Colon (tissue), 2 donors: ENCODE measurements around the gene P2RY14.

Experiments used
- FAIRE-seq: peaks from 2 replicates; lab custom pipeline; 2012; peaks lifted over from hg19 to GRCh38; lab: Jason Lieb, UNC
- donor health status: control.
- donor health status: control.

The P2RY14 gene

DNA sequence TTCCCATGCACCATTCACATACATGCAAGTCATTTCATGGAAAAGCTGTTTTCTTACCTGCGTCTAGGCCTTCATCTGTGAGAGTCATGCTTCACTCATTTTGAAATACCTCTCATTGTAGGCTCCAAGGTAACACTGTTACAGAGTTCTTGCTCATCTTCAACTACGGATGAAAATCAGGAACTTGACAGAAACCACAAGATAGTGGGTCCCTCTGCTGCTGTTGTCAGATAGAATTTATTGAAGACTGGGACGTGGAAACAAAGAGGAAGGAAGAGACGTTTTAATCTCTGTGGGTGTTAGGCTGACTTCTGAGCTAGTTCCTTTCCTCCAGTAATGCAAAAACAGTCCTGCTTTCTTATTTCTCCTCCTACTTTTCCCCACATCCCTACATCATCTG, at the start of gene P2RY14:
P2RY14 (minus strand) TSS at position 313 of the 400 bp plus-strand sequence. CDS start 64,226 bp downstream, outside the sequence.
- FAIRE-seq: no peak

DNA sequence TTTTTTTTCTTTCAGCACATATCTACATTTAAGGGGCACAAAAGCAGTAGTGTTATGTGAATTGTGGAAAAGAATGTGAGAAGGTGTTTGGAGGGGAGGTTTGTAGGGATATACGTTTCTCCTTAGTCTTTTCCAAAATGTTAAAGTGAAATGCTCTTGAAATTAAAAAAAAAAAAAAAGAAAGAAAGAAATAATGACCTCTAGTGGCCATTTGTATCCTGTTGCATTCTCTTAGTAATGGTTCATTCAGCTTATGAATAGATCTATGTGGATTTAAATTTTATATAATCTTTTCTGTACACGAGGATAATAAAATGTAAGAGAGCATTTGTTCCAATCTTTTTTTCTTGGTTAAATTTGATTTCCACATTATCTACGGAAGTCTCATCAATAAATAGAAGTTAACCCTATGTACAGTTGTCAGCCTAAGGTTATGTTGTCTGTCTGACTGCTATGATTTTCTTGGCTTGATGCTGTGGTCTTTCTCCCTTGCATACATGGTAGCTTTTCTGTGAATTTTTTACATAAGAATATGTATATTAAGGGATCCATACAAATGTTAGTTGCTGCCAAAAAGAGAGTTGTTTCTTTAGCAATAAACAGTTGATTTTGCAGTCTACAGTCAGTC, 49.3 kb upstream of the P2RY14 start:
- peak; percentile 68 for FAIRE-seq

DNA sequence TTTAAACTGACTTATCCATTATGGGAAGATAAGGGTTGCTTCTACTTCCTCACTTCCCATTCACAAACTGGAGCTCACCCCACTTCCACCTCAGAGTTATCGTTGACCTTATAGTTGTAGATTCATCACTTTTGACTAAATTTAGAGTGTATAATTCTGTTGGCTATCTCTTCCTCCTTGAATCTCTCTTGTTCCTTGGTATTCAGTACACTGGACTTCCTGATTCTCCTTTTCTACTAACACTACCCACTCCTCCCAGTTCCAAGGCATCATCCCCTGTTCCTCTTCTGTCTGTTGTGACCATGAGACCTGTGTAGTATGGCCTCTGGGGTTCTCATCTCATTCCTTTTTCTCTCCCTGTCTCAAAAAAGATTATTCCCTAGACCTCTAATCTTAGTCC, 44.2 kb upstream of the P2RY14 start:
- FAIRE-seq: no peak

DNA sequence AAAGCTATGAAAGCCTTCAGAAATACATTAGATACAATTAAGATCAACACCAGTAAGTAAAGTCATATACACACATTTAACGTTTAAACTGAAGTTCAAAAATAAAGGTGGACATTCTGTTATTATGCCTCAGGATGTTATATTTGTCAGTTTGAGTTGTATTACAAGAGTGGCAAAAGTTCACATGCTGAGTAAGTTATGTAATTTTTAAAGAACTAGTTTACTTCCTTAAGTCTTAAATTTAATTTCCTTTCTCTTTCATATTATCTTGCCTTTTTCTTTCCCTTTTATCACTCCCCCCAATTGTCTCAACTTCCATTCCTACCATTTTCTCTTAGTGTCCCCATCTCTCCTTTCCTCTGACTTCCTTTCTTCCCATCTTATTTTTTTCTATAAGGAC, 43.2 kb upstream of the P2RY14 start:
- FAIRE-seq: no peak

DNA sequence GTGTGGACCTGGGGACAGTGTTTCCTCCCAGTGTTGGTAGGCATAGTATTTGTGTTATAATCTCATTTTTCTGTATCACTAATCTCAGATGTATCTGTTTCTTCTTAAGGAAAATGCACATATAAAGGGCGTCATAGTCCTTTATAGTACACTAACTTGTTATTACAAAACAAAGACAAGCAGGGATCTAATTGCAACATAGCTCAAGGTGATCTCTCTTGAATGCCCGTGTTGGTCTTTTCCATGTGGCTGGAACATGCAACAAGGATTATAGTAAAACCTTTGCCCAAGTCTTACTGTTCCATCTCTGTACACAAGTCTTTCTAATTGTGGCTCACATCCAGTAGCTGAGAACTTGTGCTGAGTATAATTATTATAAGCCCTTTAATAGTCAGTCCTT, 41.8 kb upstream of the P2RY14 start:
- no peak for FAIRE-seq

DNA sequence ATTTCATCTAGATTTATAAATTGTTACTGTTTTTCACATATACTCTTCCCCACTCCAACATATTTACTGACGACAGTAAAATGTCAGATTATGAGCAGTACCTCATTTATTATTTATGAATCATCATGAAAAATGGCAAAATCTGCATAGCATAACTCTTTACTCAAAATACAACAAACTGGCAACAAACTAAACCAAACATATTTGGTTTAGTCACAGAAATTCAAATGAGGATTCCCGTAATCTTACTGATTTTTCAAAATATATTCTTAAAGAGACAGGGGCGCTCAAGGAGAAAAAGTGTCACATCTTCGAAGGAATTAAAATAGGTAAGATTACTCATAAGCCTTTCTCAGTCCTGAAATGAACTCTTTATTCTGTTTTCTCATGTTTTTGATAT, 41.3 kb upstream of the P2RY14 start:
- FAIRE-seq: no peak

DNA sequence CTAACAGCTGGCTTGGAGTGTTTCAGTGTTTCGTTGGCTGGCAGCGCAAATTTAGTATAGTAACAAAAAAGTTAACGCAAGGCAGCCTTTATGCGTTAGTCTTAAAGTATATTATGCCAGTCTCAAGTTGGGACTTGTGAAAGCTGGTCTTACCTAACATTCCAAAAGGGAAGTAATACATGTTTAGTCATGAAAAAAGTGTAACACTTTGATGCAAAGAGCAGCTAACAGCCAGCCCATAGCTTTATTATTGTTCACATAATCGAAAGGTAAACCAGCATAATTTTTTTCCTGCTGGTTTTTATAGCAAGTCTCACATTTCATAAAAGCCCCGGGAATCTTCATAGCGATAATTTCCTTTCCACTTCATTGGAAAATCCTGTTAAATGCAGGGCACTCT, 40.6 kb upstream of the P2RY14 start:
- FAIRE-seq: no peak

DNA sequence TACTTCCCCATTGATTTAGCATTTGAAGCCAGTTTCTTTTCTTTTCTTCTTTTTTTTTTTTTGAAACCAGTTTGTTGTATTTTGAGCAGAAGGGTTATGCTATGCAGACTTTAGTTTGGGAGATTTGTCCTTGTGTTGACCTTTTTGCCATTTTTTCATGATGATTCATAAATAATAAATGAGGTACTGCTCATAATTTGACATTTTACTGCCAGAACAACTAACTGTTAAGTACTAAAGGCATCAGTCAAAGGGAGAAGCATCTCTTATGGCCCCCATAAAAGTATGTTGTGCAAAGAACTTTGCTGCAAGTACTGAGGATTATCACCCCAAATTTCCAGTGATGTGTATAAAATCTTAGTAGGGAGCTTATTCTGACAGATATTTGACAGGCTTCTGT, 40.0 kb upstream of the P2RY14 start:
- no peak for FAIRE-seq

DNA sequence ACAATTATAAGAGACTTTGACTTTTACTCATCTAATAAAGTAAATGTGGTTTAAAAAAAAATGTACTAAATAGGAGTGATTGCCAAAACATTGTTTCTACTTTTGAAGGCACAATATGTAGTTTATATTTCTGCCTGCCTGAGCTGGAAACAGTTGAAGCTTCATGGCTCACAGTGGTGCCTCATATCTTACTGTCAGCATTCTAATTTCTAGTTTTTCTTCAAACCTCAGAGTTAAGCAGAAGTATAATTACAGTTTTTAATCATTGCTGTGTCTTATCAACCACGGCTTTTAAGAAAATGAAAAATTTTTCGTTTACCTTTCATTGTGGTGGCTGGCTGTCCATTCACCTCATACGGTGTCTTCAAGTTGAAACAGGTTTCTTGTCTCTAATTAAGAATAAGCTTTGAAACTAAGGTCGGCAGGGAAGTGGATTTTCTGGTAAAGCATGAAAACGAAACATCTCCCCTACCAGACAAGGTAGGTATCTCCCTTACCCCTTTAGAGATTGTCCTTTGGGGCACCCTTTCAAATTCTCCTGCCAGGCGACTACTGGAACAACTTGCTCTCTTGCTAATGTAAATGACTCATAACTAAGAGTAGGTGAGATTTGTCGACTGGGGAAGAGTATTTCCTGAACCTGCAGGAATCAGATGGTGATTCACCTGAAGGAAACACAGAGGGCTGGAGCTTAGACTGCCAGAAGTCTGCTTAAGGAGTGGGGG, 38.1 kb upstream of the P2RY14 start, which contains the start of gene GPR87:
GPR87 (minus strand) TSS at position 554 of the 725 bp plus-strand sequence. CDS start 16,720 bp downstream, outside the sequence.
- no peak for FAIRE-seq

DNA sequence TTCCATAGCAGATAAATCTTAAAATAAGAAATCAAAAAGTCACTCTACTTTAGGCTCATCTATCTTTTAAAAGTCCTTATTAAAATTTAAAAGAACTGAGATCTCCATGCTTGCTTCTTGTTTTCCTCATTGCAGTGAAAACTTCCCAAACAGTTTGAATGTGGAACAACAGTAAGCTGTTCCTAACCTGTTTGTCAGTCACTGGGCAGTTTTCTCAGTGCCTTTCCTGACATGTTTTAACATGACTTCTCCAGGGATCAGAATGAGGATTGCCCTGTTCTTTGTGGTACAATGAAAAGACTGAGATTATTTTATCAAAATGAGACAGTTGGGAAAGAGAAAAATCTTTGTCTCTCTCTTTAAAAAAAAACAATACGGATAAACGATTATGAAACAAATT, 37.5 kb upstream of the P2RY14 start:
- no peak for FAIRE-seq

DNA sequence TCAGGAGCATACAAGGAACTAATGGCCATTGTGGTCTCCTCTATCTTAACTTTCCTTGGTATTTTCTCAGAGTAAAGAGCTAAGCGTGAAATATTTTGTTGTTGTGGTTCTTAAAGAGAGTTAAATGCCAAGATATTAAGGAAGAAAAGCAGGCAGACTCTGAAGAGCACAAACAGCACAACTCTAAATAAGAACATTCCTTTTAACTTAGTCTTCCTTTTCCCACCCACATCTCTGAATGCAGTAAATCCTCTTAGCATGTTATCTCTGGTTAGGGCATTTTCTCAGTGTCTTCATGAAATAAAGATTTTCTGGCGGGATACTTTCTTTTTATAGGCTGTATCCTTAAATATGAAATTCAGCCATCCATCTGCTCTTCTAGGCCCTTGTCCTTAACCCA, 36.8 kb upstream of the P2RY14 start:
- no peak for FAIRE-seq

DNA sequence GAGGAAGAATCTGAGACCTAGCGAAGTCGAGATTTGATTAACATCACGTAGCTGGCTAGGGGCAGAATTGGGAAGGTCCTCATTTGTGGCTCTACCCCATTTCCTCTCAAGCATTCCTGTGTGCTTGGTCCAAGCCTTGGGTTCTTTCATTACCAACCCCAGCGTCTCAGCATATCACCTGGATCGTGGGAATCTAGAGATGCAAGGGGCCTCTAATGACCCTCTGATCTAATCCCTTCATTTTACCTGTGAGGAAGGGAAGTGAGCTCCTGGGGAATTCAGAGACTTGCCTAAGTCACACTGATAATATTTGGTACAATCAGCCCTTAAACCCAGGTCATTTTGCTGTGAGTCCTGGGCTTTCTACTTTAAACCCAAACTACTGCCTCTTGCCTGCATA, 36.3 kb upstream of the P2RY14 start:
- no peak for FAIRE-seq

DNA sequence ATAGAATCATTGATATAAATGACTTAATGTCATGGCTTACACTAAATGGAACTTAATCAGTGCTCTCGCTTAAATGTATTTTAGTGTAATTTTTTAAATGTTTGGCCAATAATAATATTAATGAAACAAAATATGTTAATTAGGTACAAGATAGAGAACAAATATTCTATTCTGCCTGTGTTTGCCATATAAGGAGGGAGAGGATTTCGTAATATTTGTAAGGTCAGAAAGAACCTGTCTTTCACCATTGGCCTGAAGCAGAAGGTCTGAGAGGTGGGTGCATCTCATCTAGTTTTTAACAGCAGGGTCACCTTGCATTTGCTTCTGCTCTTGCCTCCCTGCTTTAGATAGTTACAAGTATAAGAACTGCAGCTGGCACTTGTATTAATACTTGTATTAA, 35.8 kb upstream of the P2RY14 start:
- FAIRE-seq: no peak

DNA sequence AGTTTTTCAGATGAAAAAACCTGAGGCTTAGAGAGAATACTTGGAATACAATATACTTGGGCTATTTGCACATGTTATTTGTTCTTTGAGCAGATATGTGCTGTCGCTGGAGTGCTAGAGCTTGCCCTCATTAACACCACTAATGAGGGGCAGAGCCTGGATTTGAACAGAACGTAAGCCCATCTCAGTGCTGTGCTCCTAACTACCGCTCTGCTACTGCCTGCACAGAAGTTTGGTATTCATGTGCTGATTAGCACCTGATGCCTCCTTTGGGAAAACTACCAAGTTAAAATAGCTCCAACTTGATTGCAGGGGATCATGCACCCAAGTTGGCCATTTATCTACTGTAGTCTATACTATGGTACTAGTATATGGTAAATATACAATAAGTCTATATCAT, 34.6 kb upstream of the P2RY14 start:
- FAIRE-seq: no peak

DNA sequence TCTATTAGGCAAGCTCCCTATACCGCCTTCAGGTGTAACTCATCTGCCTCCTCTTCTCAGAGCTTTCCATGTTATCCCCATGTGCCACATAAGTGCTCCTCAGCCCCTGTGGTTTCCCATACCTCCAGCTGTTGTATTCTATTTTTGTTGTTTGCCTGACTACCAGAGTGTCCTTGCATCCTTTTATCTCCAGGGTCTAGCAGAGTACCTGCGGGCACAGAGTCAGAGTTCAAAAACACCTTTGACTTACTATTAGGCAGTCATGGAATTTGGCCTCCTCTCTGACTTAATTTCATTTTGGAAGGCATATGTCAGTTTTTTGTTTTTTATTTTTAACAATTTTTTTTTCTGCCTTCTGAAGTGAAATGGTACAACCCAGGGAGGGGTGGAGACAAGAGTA, 31.2 kb upstream of the P2RY14 start:
- no peak for FAIRE-seq

DNA sequence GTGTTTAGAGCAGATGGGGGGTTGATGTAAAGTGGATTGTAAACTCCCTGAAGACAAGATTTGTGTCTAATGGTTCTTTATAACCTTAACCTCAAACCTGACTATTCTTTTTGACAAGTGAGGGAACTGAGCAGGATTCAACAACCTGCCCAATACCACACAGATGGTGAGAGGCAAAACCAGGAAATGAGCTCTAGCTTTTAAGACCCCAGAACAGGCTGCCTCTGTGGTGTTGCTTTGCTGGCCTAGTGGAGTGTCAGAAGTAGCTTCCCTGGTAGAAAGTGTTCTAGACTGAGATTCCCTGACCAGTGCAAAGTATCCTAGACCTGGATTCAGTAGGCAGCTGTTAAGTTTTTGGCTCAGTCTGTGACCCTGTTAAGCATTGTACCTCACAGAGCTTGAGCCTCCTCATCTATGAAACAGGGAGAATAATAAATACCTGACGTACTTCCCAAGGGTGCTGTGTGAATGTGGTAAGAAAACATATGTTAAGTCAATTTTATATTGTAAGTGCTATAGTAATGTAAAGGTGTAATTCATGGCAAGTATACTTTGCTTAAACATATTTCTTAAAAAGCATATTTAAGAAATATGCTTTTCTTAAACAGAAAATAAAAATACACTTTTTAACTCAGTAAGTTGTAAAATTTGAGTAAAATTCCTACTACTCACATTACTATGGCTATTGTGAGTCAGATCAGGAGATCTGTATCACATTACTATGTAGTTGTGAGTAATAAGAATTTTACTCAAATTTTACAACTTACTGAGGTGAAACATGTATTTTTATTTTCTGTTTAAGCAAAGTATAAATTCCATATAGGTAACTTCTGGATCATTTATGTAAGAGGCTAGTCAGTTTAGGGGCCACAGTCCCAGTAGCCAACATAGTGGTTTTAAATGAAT, 29.5 kb upstream of the P2RY14 start:
- no peak for FAIRE-seq

DNA sequence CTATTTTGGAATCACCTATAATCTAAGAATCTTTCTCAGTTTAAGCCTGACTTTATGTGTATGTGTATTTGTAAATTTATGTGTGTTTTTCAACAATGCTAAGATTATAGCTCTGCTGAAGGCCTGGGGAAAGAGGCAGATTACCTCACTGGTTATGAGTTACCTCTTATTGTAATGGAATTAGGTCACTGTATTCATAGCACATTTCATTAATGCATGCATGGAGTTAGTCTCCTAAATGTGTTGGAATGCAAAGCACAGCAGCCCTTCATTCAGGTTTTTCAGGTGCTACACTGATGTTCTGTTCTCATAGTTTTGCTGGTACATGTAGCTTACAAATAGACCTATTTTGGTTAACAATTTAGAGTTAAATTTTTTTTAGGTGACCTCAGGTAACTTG, 28.8 kb upstream of the P2RY14 start:
- FAIRE-seq: no peak

DNA sequence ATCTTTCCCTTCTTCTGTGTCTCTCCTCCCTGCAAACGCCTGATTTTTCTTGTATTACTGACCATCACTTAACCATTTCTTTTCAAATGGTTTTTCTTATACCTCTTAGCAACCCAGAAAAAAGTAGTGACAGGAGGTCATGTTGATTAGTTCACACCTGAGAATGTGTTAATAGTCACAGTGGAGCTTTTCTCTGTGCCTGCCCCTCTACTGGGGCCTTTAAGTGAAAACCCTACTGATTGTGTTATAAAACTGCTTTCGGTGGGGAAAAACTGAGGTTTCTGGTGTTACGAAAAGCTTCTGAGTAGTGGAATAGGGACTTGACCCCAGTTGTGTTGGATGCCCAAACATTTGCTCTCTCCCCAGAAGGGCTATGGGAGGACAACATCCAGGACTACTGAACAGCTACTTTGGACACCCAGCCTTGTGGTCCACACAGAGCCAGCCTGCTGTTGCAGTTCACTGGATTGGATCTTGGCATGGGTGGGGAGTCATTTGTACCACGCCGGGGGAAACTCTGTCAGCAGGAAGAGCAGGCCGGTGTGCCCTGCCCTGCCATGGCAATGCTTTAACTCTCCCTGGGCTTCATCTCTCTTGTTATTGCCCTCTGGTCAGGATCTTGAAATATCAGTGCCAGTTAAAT, 27.9 kb upstream of the P2RY14 start:
- no peak for FAIRE-seq

DNA sequence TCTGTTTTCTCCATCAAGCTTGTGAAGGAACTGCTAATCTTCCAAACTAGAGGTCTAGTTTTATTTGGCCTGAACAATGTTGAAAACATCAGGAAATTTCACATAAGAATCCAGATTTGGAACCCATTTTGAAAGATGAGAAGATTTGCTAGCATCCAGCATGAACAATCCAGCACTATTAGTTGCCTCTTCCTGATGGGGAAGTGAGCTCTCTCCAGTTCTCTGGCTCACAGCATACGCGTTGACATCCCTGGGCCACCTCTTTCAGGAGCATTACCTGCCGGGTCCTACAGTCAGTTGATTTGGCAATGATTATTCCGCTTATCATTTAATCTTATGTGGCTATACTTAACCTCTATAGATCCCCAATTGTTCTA, 27.4 kb upstream of the P2RY14 start:
- no peak for FAIRE-seq

DNA sequence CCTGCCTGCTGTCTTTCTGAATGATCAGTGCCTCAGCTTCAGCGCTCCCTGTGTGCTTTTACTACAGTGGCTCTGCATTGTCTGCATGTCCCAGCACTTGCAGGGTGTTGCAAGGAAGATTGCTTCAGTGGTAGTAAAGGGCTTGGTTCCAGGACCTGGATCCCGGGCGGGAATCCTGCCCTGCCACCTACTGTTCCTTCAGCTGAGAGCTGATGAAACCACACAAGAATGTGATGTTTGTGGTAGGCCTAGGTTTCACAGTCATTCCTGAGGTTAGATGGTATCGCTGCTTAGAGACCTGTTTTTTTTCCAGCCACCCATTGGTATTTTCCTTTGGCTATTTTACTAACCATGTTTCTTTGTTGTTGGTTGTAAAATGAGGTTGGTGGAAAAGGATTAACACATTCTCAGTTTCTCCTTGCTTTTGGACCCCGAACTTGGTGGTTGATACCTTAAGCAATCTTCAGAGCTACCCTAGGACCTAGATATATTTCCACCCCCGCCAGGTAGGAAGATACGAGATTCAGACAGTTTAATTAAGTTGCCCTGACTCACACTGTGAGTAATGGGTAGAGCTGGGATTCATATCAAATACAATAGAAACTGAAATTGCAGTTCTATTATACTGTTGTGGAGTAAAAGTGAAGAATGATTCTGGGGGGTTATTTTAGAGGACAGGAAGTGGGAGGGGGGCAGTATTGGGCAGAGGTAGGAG, 26.9 kb upstream of the P2RY14 start:
- no peak for FAIRE-seq

DNA sequence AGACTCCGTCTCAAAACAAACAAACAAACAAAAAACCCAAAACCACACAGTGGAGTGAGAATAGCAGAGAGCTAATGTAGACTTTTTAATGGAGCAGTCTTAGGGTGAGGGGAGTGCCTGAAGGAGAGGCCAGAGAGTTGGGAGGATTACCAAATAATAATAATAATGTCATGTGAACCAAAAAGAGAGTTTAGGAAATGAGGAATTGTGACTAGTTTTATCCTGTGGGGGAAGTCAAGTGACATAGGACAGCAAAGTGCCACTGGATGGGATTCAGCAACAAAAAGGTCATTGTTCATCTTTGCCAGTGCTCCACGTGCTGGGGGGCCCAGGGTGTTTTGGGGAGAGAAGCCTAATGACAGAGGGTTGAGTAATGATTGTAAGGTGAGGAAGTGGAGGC, 25.4 kb upstream of the P2RY14 start:
- no peak for FAIRE-seq

DNA sequence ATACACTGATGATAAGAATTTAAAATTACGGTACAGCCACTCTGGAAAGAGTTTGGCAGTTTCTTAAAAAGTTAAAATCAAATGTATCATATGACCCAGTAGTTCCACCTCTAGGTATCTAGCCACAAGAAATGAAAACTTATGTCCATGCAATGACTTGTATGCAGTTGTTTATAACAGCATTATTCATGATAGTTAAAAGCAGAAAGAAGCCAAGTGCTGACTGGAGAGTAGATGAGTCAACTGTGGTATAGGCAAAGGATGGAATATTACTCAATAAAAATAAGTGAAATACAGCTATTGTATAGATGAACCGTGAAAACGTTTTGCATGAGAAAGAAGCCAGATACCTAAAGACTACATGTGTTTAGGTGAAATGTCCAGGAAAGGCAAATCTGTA, 23.4 kb upstream of the P2RY14 start:
- no peak for FAIRE-seq
